H1 (cell line): ENCODE measurements around the gene CAMTA1. TPM values are rescaled to one million over a fixed set of nuclear protein-coding genes. Genes with fewer than 3 reads are reported as not detected.

Experiments
- CTCF ChIA-PET: fragments of 300-600 bp; sonication (Branson Sonifier 250); formaldehyde crosslinking; loops from one replicate; lab custom pipeline; 2021; ENCODE audit not compliant: partially characterized antibody; lab: Charles Lee
- POLR2A ChIA-PET: fragments of 300-600 bp; sonication (Branson Sonifier 250); formaldehyde crosslinking; loops from one replicate; lab custom pipeline; 2021; ENCODE audit warnings: inconsistent platforms; ENCODE audit not compliant: partially characterized antibody; lab: Charles Lee
- DNase-seq, 2 experiments: peaks; one replicate each; pipeline versions ENCODE4 v3.0.0 to v3.0.0-alpha.2; 2010 to 2022; ENCODE audit warnings: low spot score in 2 of 2, low read depth in 1 of 2, mixed read lengths in 1 of 2
- FAIRE-seq: peaks from 2 replicates; lab custom pipeline; 2011; peaks lifted over from hg19 to GRCh38; lab: Jason Lieb, UNC
- H2AFZ ChIP-seq: 2 replicates; pipeline ENCODE4 v1.8.1; 2012; ENCODE audit warnings: low read length, inconsistent platforms
- H2AK5ac ChIP-seq: 2 replicates; pipeline ENCODE4 v1.6.1; 2013; ENCODE audit warnings: low read depth, low read length
- H2BK120ac ChIP-seq: replicated peaks from 2 replicates; pipeline ENCODE3; 2013; ENCODE audit warnings: low read depth, low read length, inconsistent platforms
- H2BK12ac ChIP-seq: 2 replicates; pipeline ENCODE4 v1.6.1; 2013; ENCODE audit warnings: low read depth, low read length
- H2BK15ac ChIP-seq: 2 replicates; pipeline ENCODE4 v1.6.1; 2013; ENCODE audit warnings: low read length
- H2BK20ac ChIP-seq: 2 replicates; pipeline ENCODE4 v1.6.1; 2013; ENCODE audit warnings: low read length
- H2BK5ac ChIP-seq: 2 replicates; pipeline ENCODE4 v1.6.1; 2013; ENCODE audit warnings: low read depth, low read length
- H3K14ac ChIP-seq: 2 replicates; pipeline ENCODE4 v1.6.1; 2013; ENCODE audit warnings: inconsistent platforms; ENCODE audit not compliant: insufficient read length
- H3K18ac ChIP-seq: 2 replicates; pipeline ENCODE4 v1.6.1; 2013; ENCODE audit warnings: low read length; ENCODE audit errors: extremely low read depth
- H3K23ac ChIP-seq: 2 replicates; pipeline ENCODE4 v1.6.1; 2013; ENCODE audit warnings: inconsistent platforms; ENCODE audit not compliant: insufficient read length
- H3K23me2 ChIP-seq: 2 replicates; pipeline ENCODE4 v1.6.1; 2013; ENCODE audit warnings: low read depth, low read length
- H3K27ac ChIP-seq: 2 replicates; pipeline ENCODE4 v1.6.1; 2011; ENCODE audit warnings: low read depth, low read length, inconsistent platforms
- H3K27me3 ChIP-seq, 4 experiments: replicated peaks in 1 of 4; 1 replicate in 1 of 4; 2 replicates in 3 of 4; pipeline versions ENCODE4 v1.6.1 to v1.8.1; 2011 to 2013; ENCODE audit warnings: low read length in 3 of 4, mild to moderate bottlenecking in 3 of 4, inconsistent platforms in 2 of 4, mixed read lengths in 2 of 4, moderate library complexity in 1 of 4; ENCODE audit not compliant: control insufficient read depth in 3 of 4, insufficient read depth in 3 of 4; ENCODE audit errors: extremely low read depth in 1 of 4
- H3K36me3 ChIP-seq, 4 experiments: 2 replicates each; pipeline versions ENCODE4 v1.6.1 to v1.8.1; 2011 to 2013; ENCODE audit warnings: mild to moderate bottlenecking in 4 of 4, low read length in 3 of 4, moderate library complexity in 2 of 4, control low read depth in 1 of 4, inconsistent platforms in 1 of 4; ENCODE audit not compliant: insufficient read depth in 4 of 4, control insufficient read depth in 2 of 4
- H3K4ac ChIP-seq: replicated peaks from 2 replicates; pipeline ENCODE3; 2013; ENCODE audit warnings: low read length, low read depth, mixed read lengths, inconsistent platforms; ENCODE audit not compliant: insufficient read length
- H3K4me1 ChIP-seq, 4 experiments: replicated peaks in 1 of 4; 1 replicate in 1 of 4; 2 replicates in 3 of 4; pipeline versions ENCODE4 v1.6.1 to v1.8.1; 2011 to 2013; ENCODE audit warnings: low read length in 3 of 4, inconsistent platforms in 2 of 4, mixed read lengths in 1 of 4; ENCODE audit not compliant: insufficient read depth in 4 of 4, control insufficient read depth in 3 of 4
- H3K4me2 ChIP-seq, 2 experiments: 2 replicates each; pipeline versions ENCODE4 v1.6.1 to v1.8.1; 2011 to 2013; ENCODE audit warnings: low read depth in 2 of 2, low read length in 2 of 2, control low read depth in 1 of 2, inconsistent platforms in 1 of 2, mild to moderate bottlenecking in 1 of 2; ENCODE audit not compliant: insufficient read depth in 1 of 2
- H3K4me3 ChIP-seq, 4 experiments: fragments of 200-600, 300-600 bp in 1 of 4; sonication (generic), shearing (Covaris generic), sonication (Bioruptor Twin) in 1 of 4; 2 replicates each; pipeline versions ENCODE4 v1.5.1 to v1.8.1; 2011 to 2016; ENCODE audit warnings: low read length in 4 of 4, low read depth in 3 of 4, control low read depth in 2 of 4, inconsistent platforms in 2 of 4, mild to moderate bottlenecking in 2 of 4, mixed read lengths in 1 of 4, moderate library complexity in 1 of 4; ENCODE audit not compliant: insufficient read depth in 2 of 4; ENCODE audit errors: extremely low read depth in 1 of 4
- H3K56ac ChIP-seq: replicated peaks from 2 replicates; pipeline ENCODE3; 2013; ENCODE audit warnings: low read depth, mild to moderate bottlenecking, mixed read lengths, low read length, inconsistent platforms; ENCODE audit not compliant: insufficient read length
- H3K79me1 ChIP-seq: 2 replicates; pipeline ENCODE4 v1.6.1; 2013; ENCODE audit warnings: low read depth, low read length, control low read depth
- H3K79me2 ChIP-seq, 2 experiments: 2 replicates each; pipeline versions ENCODE4 v1.6.1 to v1.8.1; 2012 to 2013; ENCODE audit warnings: low read length in 2 of 2, mild to moderate bottlenecking in 2 of 2, inconsistent platforms in 1 of 2; ENCODE audit not compliant: insufficient read depth in 2 of 2, control insufficient read depth in 1 of 2
- H3K9ac ChIP-seq, 4 experiments: replicated peaks in 1 of 4; 1 replicate in 1 of 4; 2 replicates in 3 of 4; pipeline versions ENCODE4 v1.6.1 to v1.8.1; 2011 to 2013; ENCODE audit warnings: low read depth in 3 of 4, low read length in 3 of 4, control low read depth in 2 of 4, mild to moderate bottlenecking in 2 of 4, moderate library complexity in 2 of 4, inconsistent platforms in 1 of 4; ENCODE audit errors: extremely low read depth in 1 of 4
- H3K9me3 ChIP-seq, 2 experiments: 2 replicates each; pipeline versions ENCODE4 v1.6.1 to v1.8.1; 2012 to 2013; ENCODE audit warnings: mild to moderate bottlenecking in 2 of 2, moderate library complexity in 2 of 2, control low read depth in 1 of 2, inconsistent platforms in 1 of 2, low read depth in 1 of 2, low read length in 1 of 2, mixed read lengths in 1 of 2; ENCODE audit not compliant: insufficient read depth in 2 of 2
- H4K20me1 ChIP-seq, 2 experiments: replicated peaks in 1 of 2; 2 replicates each; pipeline versions ENCODE3 to v1.8.1; 2011 to 2013; ENCODE audit warnings: inconsistent platforms in 2 of 2, low read length in 2 of 2, mild to moderate bottlenecking in 1 of 2; ENCODE audit not compliant: insufficient read depth in 2 of 2, control insufficient read depth in 1 of 2
- H4K5ac ChIP-seq: 2 replicates; pipeline ENCODE4 v1.6.1; 2013; ENCODE audit warnings: low read length, low read depth, mixed read lengths, inconsistent platforms; ENCODE audit not compliant: insufficient read length
- H4K8ac ChIP-seq: 2 replicates; pipeline ENCODE4 v1.8.0; 2013; ENCODE audit warnings: mild to moderate bottlenecking, moderate library complexity, low read length, inconsistent platforms; ENCODE audit not compliant: insufficient read depth; ENCODE audit errors: extremely low read depth
- H4K91ac ChIP-seq: replicated peaks from 2 replicates; pipeline ENCODE3; 2013; ENCODE audit warnings: low read length, mixed read lengths, inconsistent platforms; ENCODE audit not compliant: insufficient read length
- SUZ12 ChIP-seq: fragments of 200-600 bp; sonication (generic); IDR thresholded peaks from 2 replicates; pipeline ENCODE4 v1.6.1; 2012; ENCODE audit warnings: mild to moderate bottlenecking, inconsistent platforms, low read length, moderate library complexity, mixed read lengths
- TEAD4 ChIP-seq: IDR thresholded peaks from 2 replicates; pipeline ENCODE4 v1.6.1; 2012; ENCODE audit warnings: low read depth, low read length, inconsistent platforms, mixed read lengths
- WGBS, 2 experiments: shearing (Covaris generic) in 1 of 2; methylation state at CpG; one replicate each; pipeline versions ENCODE4 v1.1.6 to v1.1.7; 2013 to 2015; ENCODE audit warnings: low lambda C conversion rate in 2 of 2, mixed read lengths in 2 of 2, inconsistent platforms in 1 of 2, low coverage in 1 of 2, missing lambda C conversion rate in 1 of 2; ENCODE audit not compliant: insufficient replicate concordance in 2 of 2, insufficient coverage in 1 of 2, insufficient read length in 1 of 2; ENCODE audit errors: extremely low coverage in 1 of 2, missing lambda C conversion rate in 1 of 2; 5-methylcytosine and 5-hydroxymethylcytosine counted together
- polyA plus RNA-seq, 7 experiments: library from polyadenylated mRNA; depleted of rRNA in 3 of 7; stranded (reverse) in 5 of 7; unstranded in 2 of 7; fragments of >200 nt in 5 of 7; fragments of 200-250 nt in 2 of 7; gene quantifications; 1 replicate in 5 of 7; 2 replicates in 1 of 7; 4 replicates in 1 of 7; pipeline versions ENCODE4 v1.2.1 to v1.2.3, GENCODE V29; 2011 to 2013; ENCODE audit warnings: missing spikeins in 2 of 7, mixed read lengths in 2 of 7
- total RNA-seq: library from RNA; stranded (reverse); fragmentation: NEBNext Ultra II Directional; extraction: Animal tissue kit (Norgen Biotek cat#: 25700); gene quantifications from 2 replicates; pipeline ENCODE4 v1.2.1, GENCODE V29; 2021

Gene CAMTA1
- total and polyA plus RNA-seq, 2 of the 8 experiments (the other 6 are each of a cell fraction or from before 2014, with no cell fraction given) = 65.0 to 119 TPM

DNA sequence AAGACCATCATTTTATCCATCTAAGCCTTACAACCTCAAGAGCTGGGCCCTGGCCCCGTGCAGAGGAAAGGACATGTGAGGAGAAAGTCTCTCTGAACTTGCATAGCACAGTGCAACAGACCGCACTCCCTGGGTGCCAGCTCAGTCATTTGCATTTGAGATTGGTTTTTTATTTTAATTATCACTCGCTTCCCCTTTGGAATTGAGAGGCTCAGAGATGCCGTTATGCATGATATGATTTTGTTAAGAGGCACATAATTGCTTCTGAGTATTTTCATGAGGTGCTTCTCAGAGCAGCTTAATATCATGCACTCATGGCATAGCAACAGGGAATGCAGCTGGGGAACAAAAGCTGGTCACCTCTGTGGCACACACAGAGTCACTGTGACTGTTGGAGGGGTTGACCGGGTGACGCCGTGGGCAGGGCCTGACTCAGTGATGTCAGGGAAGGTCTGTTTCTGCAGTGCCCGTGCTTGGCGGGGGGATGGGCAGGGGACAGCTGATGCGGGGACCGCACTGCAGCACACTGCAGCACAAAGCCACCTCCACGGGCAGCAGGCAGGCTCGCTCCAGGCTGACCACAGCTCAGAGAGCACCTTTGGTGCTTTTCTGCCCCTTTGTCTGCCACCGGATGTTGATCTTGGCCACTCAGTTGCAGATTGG is 942.7 kb downstream of the CAMTA1 start:
- H3K23me2 ChIP-seq = no peaks in the 10 kb centered on the region
- no peak overlapping the region for H3K14ac ChIP-seq
- FAIRE-seq = no peak
- POLR2A ChIA-PET = no interaction called here
- H3K4me3 ChIP-seq = no peak overlapping the region
- no peak overlapping the region for H2BK12ac ChIP-seq
- H3K4me1 ChIP-seq = peaks cover 0 to 6% (median 3%) of the 10 kb centered on the region in 4 experiments; a peak in 2 of 7 replicates
- no peak overlapping the region for H3K4ac ChIP-seq
- no peak overlapping the region for H2BK120ac ChIP-seq
- H3K36me3 ChIP-seq = no peaks in the 10 kb centered on the region
- H3K9me3 ChIP-seq = no peaks in the 10 kb centered on the region
- H3K79me1 ChIP-seq = no peaks in the 10 kb centered on the region
- CTCF ChIA-PET = interaction anchor here (0.5 to 2.5 kb wide), 5 partner anchors 11 to 81 kb away, joined by 3 to 8 read pairs (median 5); no protein-coding TSS in a partner anchor
- DNase-seq = no peak
- H3K27ac ChIP-seq = no peak overlapping the region
- H4K91ac ChIP-seq = no peak overlapping the region
- no peaks in the 10 kb centered on the region for H3K27me3 ChIP-seq
- H2BK15ac ChIP-seq = no peak overlapping the region
- H3K18ac ChIP-seq = no peak overlapping the region
- H2BK5ac ChIP-seq = no peak overlapping the region
- H3K79me2 ChIP-seq = no peaks in the 10 kb centered on the region
- H4K8ac ChIP-seq = no peak overlapping the region
- peaks cover 0 to 2% of the 10 kb centered on the region in 2 experiments for H4K20me1 ChIP-seq
- H4K5ac ChIP-seq = no peak overlapping the region
- H3K56ac ChIP-seq = no peak overlapping the region
- H3K23ac ChIP-seq = no peak overlapping the region
- no peak overlapping the region for H2AK5ac ChIP-seq
- H2AFZ ChIP-seq = no peak overlapping the region
- H2BK20ac ChIP-seq = no peak overlapping the region
- H3K9ac ChIP-seq = no peak overlapping the region
- no peak overlapping the region for H3K4me2 ChIP-seq
- WGBS, 2 experiments = 86% methylated on average over 14 of the region's 14 CpGs; no CpG with 5 or more reads in 1 of the 2 experiments
- TF ChIP-seq SUZ12 = no peak
- TF ChIP-seq TEAD4 = no peak
